HG03442 (cell line): ENCODE measurements around the gene SIGLEC9.

Experiments used
- ATAC-seq: cut with Tn5 transposase; IDR thresholded peaks from one replicate; pipeline ENCODE4 v1.9.1; 2021; ENCODE audit warnings: mild to moderate bottlenecking, moderate library complexity; ENCODE audit not compliant: unreplicated experiment

The SIGLEC9 gene

DNA sequence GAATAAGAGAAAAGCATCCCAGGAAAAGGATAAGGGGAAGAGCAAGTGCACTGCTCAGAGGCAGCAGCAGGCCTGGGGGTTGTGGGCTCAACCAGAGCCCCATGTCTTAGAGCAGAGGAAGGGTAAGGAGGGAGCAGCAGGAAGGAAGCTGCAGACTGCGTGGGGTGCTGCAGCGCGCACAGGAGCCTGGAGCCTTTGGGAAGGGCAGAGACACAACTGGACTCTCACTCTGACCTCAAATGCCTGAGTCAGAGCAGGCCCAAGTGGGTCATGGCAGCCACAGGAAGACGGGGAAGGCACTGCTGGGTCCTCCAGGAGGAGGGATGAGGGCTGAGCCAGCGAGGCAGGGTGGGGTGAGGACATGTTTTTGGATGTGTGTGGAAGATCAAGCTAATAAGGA lies 49.0 kb downstream of the SIGLEC9 start:
- no peak for ATAC-seq

DNA sequence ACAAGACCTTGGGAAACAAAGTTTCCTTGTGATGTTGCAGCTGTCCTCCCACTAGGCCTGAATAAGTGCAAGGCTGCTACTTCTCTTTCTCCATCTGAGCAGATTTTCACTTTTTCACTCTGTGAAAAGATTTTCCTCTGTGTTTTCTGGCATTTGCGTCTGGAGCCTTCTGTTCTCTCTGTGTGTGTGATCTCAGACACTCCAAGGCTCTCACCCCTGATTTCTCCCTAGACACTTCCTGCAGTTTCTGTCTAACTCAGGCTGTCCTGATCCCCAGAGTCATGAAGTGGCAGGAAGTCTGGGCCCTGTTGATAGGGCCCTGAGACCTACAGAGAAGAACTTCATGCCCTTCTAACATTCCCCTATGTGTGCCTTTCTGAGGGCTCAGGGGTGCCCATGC lies 54.5 kb downstream of the SIGLEC9 start:
- ATAC-seq = no peak
